H54 (cell line): ENCODE results near the gene NFE2L3.
"Not testable (repeated sequence)": the region's sequence is repeated elsewhere in the genome, so short reads cannot be mapped to it uniquely, and the experiment has no call there.

Source experiments
- DNase-seq: peaks from one replicate; pipeline ENCODE4 v3.0.0; 2011; ENCODE audit warnings: low spot score, mixed read lengths; ENCODE audit not compliant: insufficient read length
- FAIRE-seq: peaks from 3 replicates; lab custom pipeline; 2011; peaks lifted over from hg19 to GRCh38; lab: Jason Lieb, UNC
- POLR2A ChIP-seq: IDR thresholded peaks from 2 replicates; pipeline ENCODE4 v1.6.1; 2011; ENCODE audit warnings: low read depth, mild to moderate bottlenecking, low read length

Gene NFE2L3

DNA sequence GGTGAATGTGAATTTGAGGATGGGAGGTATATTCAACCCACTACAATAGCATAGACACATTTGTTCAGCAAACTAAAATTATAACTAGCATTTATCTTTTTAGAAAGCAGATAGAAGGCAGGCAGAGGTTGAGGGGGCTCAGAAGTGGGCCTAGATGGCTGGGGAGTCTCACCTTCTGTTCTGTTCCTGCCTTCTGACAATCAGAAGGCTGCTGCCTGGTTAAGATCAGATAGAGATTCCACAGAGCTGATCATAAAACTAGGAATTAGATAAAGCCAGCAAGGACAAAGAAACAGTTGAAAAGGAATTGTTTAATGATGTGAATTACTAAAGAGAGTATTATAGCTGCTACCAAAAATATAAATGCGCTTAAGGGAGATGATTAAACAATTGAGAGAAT lies 11.6 kb upstream of the NFE2L3 start:
- TF ChIP-seq POLR2A, result no peak
- DNase-seq (no peak), FAIRE-seq (no peak)

DNA sequence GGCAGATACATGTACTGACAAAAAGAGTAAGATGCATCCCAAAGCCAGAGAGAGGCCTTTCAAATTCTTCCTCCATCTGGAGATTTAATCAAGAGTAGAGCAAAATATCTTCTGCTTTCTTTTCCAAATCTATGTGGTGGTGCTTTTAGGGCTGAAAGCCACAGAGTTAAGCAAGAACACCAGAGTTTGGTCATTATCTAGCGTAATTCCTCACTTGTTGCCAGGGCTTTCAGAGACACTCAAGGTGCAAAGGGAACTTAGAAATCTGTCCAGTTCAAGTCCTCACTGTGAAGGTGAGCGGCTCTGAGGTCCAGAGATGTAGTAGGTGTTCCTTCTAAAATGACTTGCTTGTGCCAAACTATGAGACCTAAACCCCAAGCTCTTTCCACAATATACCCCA lies 10.9 kb upstream of the NFE2L3 start:
- no peak for FAIRE-seq
- no peak for TF ChIP-seq POLR2A
- no peak for DNase-seq

- no peak for TF ChIP-seq POLR2A
- FAIRE-seq (no peak), DNase-seq (peak; percentile 38)
These were observed 8.5 kb upstream of the NFE2L3 start for GRCh38 chr7:26143298-26144048.

GRCh38 chr7:26144184-26145080 lies 7.6 kb upstream of the NFE2L3 start:
- FAIRE-seq (no peak), DNase-seq (no peak)
- TF ChIP-seq POLR2A, result no peak

- FAIRE-seq, result no peak
- DNase-seq, result no peak
- TF ChIP-seq POLR2A, result no peak
These were observed 6.8 kb upstream of the NFE2L3 start for GRCh38 chr7:26145238-26145637.

DNA sequence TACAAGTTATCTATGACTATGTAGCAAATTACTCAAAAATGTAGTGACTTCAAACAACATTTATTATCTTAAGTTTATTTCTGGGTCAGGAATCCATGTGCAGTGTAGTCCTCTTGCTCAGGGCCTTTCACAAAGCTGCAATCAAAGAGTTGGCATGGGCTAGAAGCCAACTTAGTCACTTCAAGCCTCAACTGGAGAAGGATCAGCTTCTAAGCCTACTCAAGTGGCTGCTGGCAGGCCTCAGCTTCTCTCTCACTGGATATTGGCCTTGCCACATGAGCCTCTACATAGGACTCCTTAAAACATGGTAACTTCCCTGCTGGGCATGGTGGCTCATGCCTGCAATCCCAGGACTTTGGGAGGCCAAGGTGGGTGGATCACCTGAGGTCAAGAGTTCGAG lies 5.0 kb upstream of the NFE2L3 start:
- DNase-seq (no peak), FAIRE-seq (no peak)
- no peak for TF ChIP-seq POLR2A

DNA sequence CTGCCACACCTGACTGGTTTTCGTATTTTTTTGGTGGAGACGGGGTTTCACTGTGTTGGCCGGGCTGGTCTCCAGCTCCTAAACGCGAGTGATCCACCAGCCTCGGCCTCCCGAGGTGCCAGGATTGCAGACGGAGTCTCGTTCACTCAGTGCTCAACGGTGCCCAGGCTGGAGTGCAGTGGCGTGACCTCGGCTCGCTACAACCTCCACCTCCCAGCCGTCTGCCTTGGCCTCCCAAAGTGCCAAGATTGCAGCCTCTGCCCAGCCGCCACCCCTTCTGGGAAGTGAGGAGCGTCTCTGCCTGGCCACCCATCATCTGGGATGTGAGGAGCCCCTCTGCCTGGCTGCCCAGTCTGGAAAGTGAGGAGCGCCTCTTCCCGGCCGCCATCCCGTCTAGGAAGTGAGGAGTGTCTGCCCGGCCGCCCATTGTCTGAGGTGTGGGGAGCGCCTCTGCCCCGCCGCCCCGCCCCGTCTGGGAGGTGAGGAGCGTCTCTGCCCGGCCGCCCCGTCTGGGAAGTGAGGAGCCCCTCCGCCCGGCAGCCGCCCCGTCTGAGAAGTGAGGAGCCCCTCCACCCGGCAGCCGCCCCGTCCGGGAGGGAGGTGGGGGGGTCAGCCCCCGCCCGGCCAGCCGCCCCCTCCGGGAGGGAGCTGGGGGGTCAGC lies 4.2 kb upstream of the NFE2L3 start:
- not testable (repeated sequence) for DNase-seq, FAIRE-seq

GRCh38 chr7:26148307-26148700 lies 3.7 kb upstream of the NFE2L3 start:
- not testable (repeated sequence) for DNase-seq, FAIRE-seq

- no peak for TF ChIP-seq POLR2A
- DNase-seq (no peak), FAIRE-seq (no peak)
These were observed 2.5 kb upstream of the NFE2L3 start for GRCh38 chr7:26149391-26149977.

GRCh38 chr7:26151096-26151495 lies 902 bp upstream of the NFE2L3 start:
- TF ChIP-seq POLR2A, result no peak
- DNase-seq, result no peak
- FAIRE-seq, result no peak

- FAIRE-seq, result no peak
- no peak for TF ChIP-seq POLR2A
- DNase-seq, result no peak
These were observed 397 bp upstream of the NFE2L3 start for GRCh38 chr7:26151650-26151952.

- DNase-seq, FAIRE-seq: not testable (repeated sequence)
These were observed 813 bp downstream of the NFE2L3 start for GRCh38 chr7:26152782-26153240.

DNA sequence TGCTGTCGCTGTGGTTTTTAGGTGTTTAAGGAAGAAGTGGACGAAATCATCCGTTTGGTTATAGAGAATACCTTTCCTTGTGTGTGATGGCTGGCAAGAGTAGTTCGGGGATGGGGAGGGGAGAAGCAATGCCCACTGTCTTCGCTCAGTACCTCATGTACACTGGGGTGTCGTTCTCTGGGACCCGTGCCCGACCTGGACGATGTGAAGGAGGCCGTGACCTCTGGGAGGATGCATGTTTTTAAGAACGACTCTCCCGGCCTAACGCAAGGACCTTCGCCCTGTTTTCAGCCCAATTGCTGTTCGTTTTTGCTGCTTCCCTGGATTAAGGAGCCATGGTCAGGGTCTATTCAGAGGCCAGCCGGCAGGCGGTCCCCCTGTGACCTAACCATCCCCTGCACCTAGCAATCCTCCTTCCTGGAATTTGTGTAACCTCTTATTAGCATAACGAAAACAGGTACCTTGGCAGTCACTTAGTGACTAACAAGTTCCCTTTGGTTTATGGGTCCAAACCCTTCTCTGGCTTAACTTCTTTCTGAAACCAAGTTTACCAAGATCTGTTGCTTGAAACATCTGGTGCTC lies 1.3 kb downstream of the NFE2L3 start:
- TF ChIP-seq POLR2A, result no peak
- FAIRE-seq (no peak), DNase-seq (no peak)
